H9 (cell line): ENCODE measurements around the gene GNA12. TPM values are rescaled to one million over a fixed set of nuclear protein-coding genes. Genes with fewer than 3 reads are reported as not detected.

Experiments used
- DNase-seq: peaks from one replicate; pipeline ENCODE4 v3.0.0-alpha.2; 2017
- H2AFZ ChIP-seq: one replicate; pipeline ENCODE4 v1.6.1; 2013; ENCODE audit warnings: mild to moderate bottlenecking, low read length, control low read depth, moderate library complexity
- H2AK5ac ChIP-seq: 2 replicates; pipeline ENCODE4 v1.6.1; 2013; ENCODE audit warnings: low read length, control low read depth, mixed read lengths; ENCODE audit not compliant: insufficient read length
- H2BK120ac ChIP-seq: one replicate; pipeline ENCODE4 v1.6.1; 2013; ENCODE audit warnings: low read depth, mild to moderate bottlenecking, low read length, control low read depth, inconsistent platforms; ENCODE audit not compliant: poor library complexity, severe bottlenecking
- H2BK12ac ChIP-seq: 2 replicates; pipeline ENCODE4 v1.6.1; 2013; ENCODE audit warnings: low read length, control low read depth, mixed read lengths, low read depth; ENCODE audit not compliant: insufficient read length
- H2BK15ac ChIP-seq: 2 replicates; pipeline ENCODE4 v1.6.1; 2013; ENCODE audit warnings: low read depth, low read length, control low read depth
- H2BK20ac ChIP-seq: one replicate; pipeline ENCODE4 v1.6.1; 2013; ENCODE audit warnings: low read depth, mild to moderate bottlenecking, low read length, control low read depth, inconsistent platforms; ENCODE audit not compliant: poor library complexity, severe bottlenecking
- H2BK5ac ChIP-seq: 2 replicates; pipeline ENCODE4 v1.6.1; 2013; ENCODE audit warnings: low read length, control low read depth, mixed read lengths; ENCODE audit not compliant: insufficient read length
- H3K14ac ChIP-seq: 2 replicates; pipeline ENCODE4 v1.6.1; 2013; ENCODE audit warnings: low read length, control low read depth; ENCODE audit not compliant: insufficient read depth
- H3K18ac ChIP-seq: 2 replicates; pipeline ENCODE4 v1.6.1; 2013; ENCODE audit warnings: low read depth, mild to moderate bottlenecking, mixed read lengths, low read length, control low read depth; ENCODE audit not compliant: insufficient read length
- H3K23ac ChIP-seq: 2 replicates; pipeline ENCODE4 v1.6.1; 2013; ENCODE audit warnings: low read length, control low read depth, mixed read lengths, low read depth; ENCODE audit not compliant: insufficient read length
- H3K23me2 ChIP-seq: 2 replicates; pipeline ENCODE4 v1.6.1; 2013; ENCODE audit warnings: low read depth, mild to moderate bottlenecking, mixed read lengths, low read length, control low read depth; ENCODE audit not compliant: insufficient read length, poor library complexity, severe bottlenecking
- H3K27ac ChIP-seq: 2 replicates; pipeline ENCODE4 v1.5.1; 2013; ENCODE audit warnings: low read length, control low read depth, mixed read lengths, low read depth; ENCODE audit not compliant: insufficient read length
- H3K27me3 ChIP-seq: 2 replicates; pipeline ENCODE4 v1.6.1; 2013; ENCODE audit warnings: low read length, control low read depth, inconsistent platforms; ENCODE audit not compliant: insufficient read depth
- H3K4ac ChIP-seq: 2 replicates; pipeline ENCODE4 v1.6.1; 2013; ENCODE audit warnings: low read depth, mild to moderate bottlenecking, control low read depth, inconsistent platforms, low read length, moderate library complexity
- H3K4me1 ChIP-seq: 2 replicates; pipeline ENCODE4 v1.6.1; 2013; ENCODE audit warnings: low read length, control low read depth, inconsistent platforms; ENCODE audit not compliant: insufficient read depth
- H3K4me2 ChIP-seq: 2 replicates; pipeline ENCODE4 v1.6.1; 2013; ENCODE audit warnings: low read length, control low read depth, mixed read lengths; ENCODE audit not compliant: insufficient read length, insufficient read depth
- H3K56ac ChIP-seq: 2 replicates; pipeline ENCODE4 v1.6.1; 2013; ENCODE audit warnings: low read depth, mild to moderate bottlenecking, mixed read lengths, low read length, control low read depth; ENCODE audit not compliant: insufficient read length
- H3K79me1 ChIP-seq: 2 replicates; pipeline ENCODE4 v1.6.1; 2013; ENCODE audit warnings: low read depth, mild to moderate bottlenecking, moderate library complexity, low read length, control low read depth, inconsistent platforms; ENCODE audit not compliant: insufficient read depth, poor library complexity, severe bottlenecking
- H3K79me2 ChIP-seq: 2 replicates; pipeline ENCODE4 v1.6.1; 2013; ENCODE audit warnings: low read length, control low read depth, inconsistent platforms; ENCODE audit not compliant: insufficient read depth
- H3K9ac ChIP-seq: 2 replicates; pipeline ENCODE4 v1.6.1; 2013; ENCODE audit warnings: low read length, control low read depth, mixed read lengths; ENCODE audit not compliant: insufficient read length; ENCODE audit errors: extremely low read depth
- H3K9me3 ChIP-seq: one replicate; pipeline ENCODE4 v1.6.1; 2013; ENCODE audit warnings: low read depth, low read length, inconsistent platforms; ENCODE audit not compliant: control insufficient read depth
- H3T11ph ChIP-seq: one replicate; pipeline ENCODE4 v1.6.1; 2013; ENCODE audit warnings: mild to moderate bottlenecking, low read length, control low read depth, inconsistent platforms
- H4K20me1 ChIP-seq: one replicate; pipeline ENCODE4 v1.6.1; 2013; ENCODE audit not compliant: control insufficient read depth, insufficient read length, insufficient read depth
- H4K5ac ChIP-seq: 2 replicates; pipeline ENCODE4 v1.6.1; 2013; ENCODE audit warnings: low read depth, mild to moderate bottlenecking, mixed read lengths, low read length, control low read depth; ENCODE audit not compliant: insufficient read length
- H4K8ac ChIP-seq: replicated peaks from 2 replicates; pipeline ENCODE4 v1.6.1; 2013; ENCODE audit warnings: low read length, control low read depth, mixed read lengths, low read depth; ENCODE audit not compliant: insufficient read length
- H4K91ac ChIP-seq: 2 replicates; pipeline ENCODE4 v1.6.1; 2013; ENCODE audit warnings: low read depth, mild to moderate bottlenecking, moderate library complexity, mixed read lengths, low read length, control low read depth; ENCODE audit not compliant: insufficient read length
- H3K27ac Mint-ChIP-seq, 3 experiments: 2 replicates in 2 of 3; 3 replicates in 1 of 3; pipeline ENCODE4 v1.8.0; 2020 to 2021; ENCODE audit warnings: mixed read lengths in 3 of 3, mild to moderate bottlenecking in 1 of 3, moderate library complexity in 1 of 3
- H3K27me3 Mint-ChIP-seq: 2 replicates; pipeline ENCODE4 v1.8.0; 2021; ENCODE audit warnings: low read depth, mild to moderate bottlenecking, moderate library complexity, mixed read lengths
- H3K36me3 Mint-ChIP-seq, 3 experiments: 2 replicates in 2 of 3; 3 replicates in 1 of 3; pipeline ENCODE4 v1.8.0; 2020 to 2021; ENCODE audit warnings: low read depth in 3 of 3, mixed read lengths in 3 of 3; ENCODE audit not compliant: insufficient read depth in 1 of 3
- H3K4me1 Mint-ChIP-seq, 2 experiments: 2 replicates each; pipeline ENCODE4 v1.8.0; 2020; ENCODE audit warnings: mixed read lengths in 2 of 2
- H3K4me3 Mint-ChIP-seq, 2 experiments: 2 replicates in 1 of 2; 3 replicates in 1 of 2; pipeline ENCODE4 v1.8.0; 2020 to 2021; ENCODE audit warnings: mild to moderate bottlenecking in 2 of 2, mixed read lengths in 2 of 2, moderate library complexity in 1 of 2
- H3K9me3 Mint-ChIP-seq, 2 experiments: 2 replicates in 1 of 2; 3 replicates in 1 of 2; pipeline ENCODE4 v1.8.0; 2020; ENCODE audit warnings: mild to moderate bottlenecking in 2 of 2, mixed read lengths in 2 of 2, moderate library complexity in 1 of 2
- WGBS: extraction: QIAGEN DNeasy Blood & Tissue Kit; methylation state at CpG from one replicate; pipeline ENCODE4 v1.1.7; 2013; ENCODE audit warnings: missing lambda C conversion rate, low lambda C conversion rate, mixed read lengths; ENCODE audit not compliant: insufficient read length; ENCODE audit errors: extremely low coverage; 5-methylcytosine and 5-hydroxymethylcytosine counted together
- total RNA-seq: library from RNA; stranded (reverse); gene quantifications from 2 replicates; pipeline ENCODE4 v1.2.1, GENCODE V29; 2021
- TF ChIP-seq, protein P1 (sequence below): fragments of 200-600 bp; sonication (generic); conservative IDR thresholded peaks from 3 replicates; pipeline ENCODE4 v1.8.0; 2021; ENCODE audit warnings: antibody characterized with exemption, mild to moderate bottlenecking

The GNA12 gene
- total RNA-seq, 1 experiment from 2014 or later, result 60.2 TPM

- peaks cover 20 to 38% (median 25%) of the 10 kb centered on the region in 3 experiments for H3K36me3 Mint-ChIP-seq
- Histone ChIP-seq H3K4me2 (no peak overlapping the region), H4K8ac (no peak overlapping the region), H2BK20ac (no peak overlapping the region), H2AK5ac (no peak overlapping the region), H2BK15ac (no peak overlapping the region), H3K18ac (no peak overlapping the region), H3K9me3 (no peaks in the 10 kb centered on the region), H2AFZ (no peak overlapping the region), H3K79me1 (peaks cover 5% of the 10 kb centered on the region), H3K23me2 (no peaks in the 10 kb centered on the region), H2BK12ac (no peak overlapping the region), H3K4ac (no peak overlapping the region), H3K79me2 (peaks cover 8% of the 10 kb centered on the region; the same call in 1 of the 2 replicates), H3K27ac (no peak overlapping the region), H3K27me3 (no peaks in the 10 kb centered on the region), H3K9ac (no peak overlapping the region), H2BK5ac (no peak overlapping the region), H3K56ac (no peak overlapping the region), H4K5ac (no peak overlapping the region), H4K91ac (no peak overlapping the region), H4K20me1 (no peaks in the 10 kb centered on the region), H3T11ph (no peak overlapping the region), H3K23ac (no peak overlapping the region), H2BK120ac (no peak overlapping the region), H3K14ac (no peak overlapping the region), H3K4me1 (0 out of 2 replicates have a peak, but pooled peaks cover 2% of the 10 kb centered on the region)
- H3K9me3 Mint-ChIP-seq, result no peaks in the 10 kb centered on the region
- peak overlapping the region; percentile 75 to 92 (median 80); a peak in 5 of 7 replicates for H3K27ac Mint-ChIP-seq
- WGBS, result no CpG with 5 or more reads among the region's 11 CpGs
- no peak overlapping the region for H3K4me3 Mint-ChIP-seq
- DNase-seq, result no peak
- peaks cover 32 to 35% of the 10 kb centered on the region in 2 experiments for H3K4me1 Mint-ChIP-seq
- H3K27me3 Mint-ChIP-seq, result peaks cover 2% of the 10 kb centered on the region; the same call in 1 of the 2 replicates
- TF ChIP-seq, protein P1, sequence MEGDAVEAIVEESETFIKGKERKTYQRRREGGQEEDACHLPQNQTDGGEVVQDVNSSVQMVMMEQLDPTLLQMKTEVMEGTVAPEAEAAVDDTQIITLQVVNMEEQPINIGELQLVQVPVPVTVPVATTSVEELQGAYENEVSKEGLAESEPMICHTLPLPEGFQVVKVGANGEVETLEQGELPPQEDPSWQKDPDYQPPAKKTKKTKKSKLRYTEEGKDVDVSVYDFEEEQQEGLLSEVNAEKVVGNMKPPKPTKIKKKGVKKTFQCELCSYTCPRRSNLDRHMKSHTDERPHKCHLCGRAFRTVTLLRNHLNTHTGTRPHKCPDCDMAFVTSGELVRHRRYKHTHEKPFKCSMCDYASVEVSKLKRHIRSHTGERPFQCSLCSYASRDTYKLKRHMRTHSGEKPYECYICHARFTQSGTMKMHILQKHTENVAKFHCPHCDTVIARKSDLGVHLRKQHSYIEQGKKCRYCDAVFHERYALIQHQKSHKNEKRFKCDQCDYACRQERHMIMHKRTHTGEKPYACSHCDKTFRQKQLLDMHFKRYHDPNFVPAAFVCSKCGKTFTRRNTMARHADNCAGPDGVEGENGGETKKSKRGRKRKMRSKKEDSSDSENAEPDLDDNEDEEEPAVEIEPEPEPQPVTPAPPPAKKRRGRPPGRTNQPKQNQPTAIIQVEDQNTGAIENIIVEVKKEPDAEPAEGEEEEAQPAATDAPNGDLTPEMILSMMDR, result no peak
Measured at GRCh38 chr7:2757361-2757903, 86.7 kb downstream of the GNA12 start.
